WTC11 (cell line): ENCODE data around the gene TCOF1. TPM values are rescaled to one million over a fixed set of nuclear protein-coding genes. Genes with fewer than 3 reads are reported as not detected.

Experiments
- ATAC-seq: fragments of 200-7000 bp; cut with Tn5 transposase; 2 replicates; pipeline ENCODE4 v1.10.0; 2021; ENCODE audit warnings: mild to moderate bottlenecking, moderate library complexity
- CTCF ChIA-PET: fragments of 300-600 bp; sonication (Branson Sonifier 250); formaldehyde crosslinking; loops from one replicate; lab custom pipeline; 2021; ENCODE audit warnings: antibody characterized with exemption; lab: Charles Lee
- POLR2A ChIA-PET: fragments of 350-600 bp; sonication (Branson Sonifier 250); formaldehyde crosslinking; loops from one replicate; lab custom pipeline; 2021; ENCODE audit warnings: antibody characterized with exemption; lab: Charles Lee
- DNase-seq: peaks from one replicate; pipeline ENCODE4 v3.0.0; 2021; ENCODE audit warnings: low spot score
- H3K27ac Mint-ChIP-seq: 2 replicates; pipeline ENCODE4 v1.8.0; 2021; ENCODE audit warnings: mixed read lengths
- H3K27me3 Mint-ChIP-seq: 2 replicates; pipeline ENCODE4 v1.8.0; 2021; ENCODE audit warnings: low read depth, mild to moderate bottlenecking, moderate library complexity, mixed read lengths
- H3K36me3 Mint-ChIP-seq: 2 replicates; pipeline ENCODE4 v1.8.0; 2021; ENCODE audit warnings: mixed read lengths
- H3K4me1 Mint-ChIP-seq: 2 replicates; pipeline ENCODE4 v1.8.0; 2022; ENCODE audit warnings: mixed read lengths
- H3K4me3 Mint-ChIP-seq: 2 replicates; pipeline ENCODE4 v1.8.0; 2021; ENCODE audit warnings: mild to moderate bottlenecking, moderate library complexity, mixed read lengths
- H3K9me3 Mint-ChIP-seq: 2 replicates; pipeline ENCODE4 v1.8.0; 2021; ENCODE audit warnings: mixed read lengths
- AR ChIP-seq: fragments of 250-450 bp; sonication (Bioruptor Pico); IDR thresholded peaks from 2 replicates; pipeline ENCODE4 v1.9.0; 2021; ENCODE audit warnings: mild to moderate bottlenecking
- CBFB ChIP-seq: sonication (generic); formaldehyde crosslinking; IDR thresholded peaks from 2 replicates; pipeline ENCODE4 v1.8.1; 2022; ENCODE audit warnings: mild to moderate bottlenecking, low read depth, missing genetic modification reagents
- CTCF ChIP-seq: fragments of 200-600 bp; IDR thresholded peaks from 2 replicates; pipeline ENCODE4 v1.8.0; 2022; ENCODE audit warnings: antibody characterized with exemption
- ELF4 ChIP-seq: sonication (generic); formaldehyde crosslinking; IDR thresholded peaks from 2 replicates; pipeline ENCODE4 v1.8.1; 2022; ENCODE audit warnings: low read depth, mild to moderate bottlenecking, moderate library complexity, missing genetic modification reagents
- FOXP1 ChIP-seq: sonication (generic); formaldehyde crosslinking; IDR thresholded peaks from 2 replicates; pipeline ENCODE4 v1.8.0; 2022; ENCODE audit warnings: missing genetic modification reagents, mild to moderate bottlenecking, moderate library complexity, borderline replicate concordance
- GABPB1 ChIP-seq: sonication (generic); formaldehyde crosslinking; IDR thresholded peaks from 2 replicates; pipeline ENCODE4 v1.8.1; 2023; ENCODE audit warnings: mild to moderate bottlenecking, missing genetic modification reagents
- HMGA2 ChIP-seq: fragments of 250-450 bp; sonication (Bioruptor Pico); IDR thresholded peaks from 2 replicates; pipeline ENCODE4 v1.4.0; 2021; ENCODE audit warnings: mild to moderate bottlenecking, moderate library complexity
- HMGXB4 ChIP-seq: sonication (generic); formaldehyde crosslinking; IDR thresholded peaks from 2 replicates; pipeline ENCODE4 v1.8.1; 2023; ENCODE audit warnings: mild to moderate bottlenecking, moderate library complexity, missing genetic modification reagents
- MLX ChIP-seq: sonication (generic); formaldehyde crosslinking; IDR thresholded peaks from 2 replicates; pipeline ENCODE4 v1.8.1; 2023; ENCODE audit warnings: mild to moderate bottlenecking, missing genetic modification reagents, moderate library complexity
- NR1H2 ChIP-seq: sonication (generic); formaldehyde crosslinking; IDR thresholded peaks from 2 replicates; pipeline ENCODE4 v1.9.0; 2021; ENCODE audit warnings: mild to moderate bottlenecking, moderate library complexity, missing genetic modification reagents
- NR2C2 ChIP-seq: sonication (generic); formaldehyde crosslinking; IDR thresholded peaks from 2 replicates; pipeline ENCODE4 v1.8.0; 2022; ENCODE audit warnings: mild to moderate bottlenecking, missing genetic modification reagents
- RORB ChIP-seq: fragments of 250-450 bp; sonication (Bioruptor Pico); IDR thresholded peaks from 2 replicates; pipeline ENCODE4 v1.9.0; 2021; ENCODE audit warnings: mild to moderate bottlenecking
- TCF7 ChIP-seq: sonication (generic); formaldehyde crosslinking; IDR thresholded peaks from 2 replicates; pipeline ENCODE4 v1.8.0; 2022; ENCODE audit warnings: mild to moderate bottlenecking, low read depth, missing genetic modification reagents, moderate library complexity
- ZBTB21 ChIP-seq: sonication (generic); formaldehyde crosslinking; IDR thresholded peaks from 2 replicates; pipeline ENCODE4 v1.8.1; 2023; ENCODE audit warnings: mild to moderate bottlenecking, missing genetic modification reagents, borderline replicate concordance
- total RNA-seq: library from RNA; stranded (reverse); gene quantifications from 3 replicates; pipeline ENCODE4 v1.2.3, GENCODE V29; 2021
- TF ChIP-seq, protein P1 (sequence below): sonication (generic); formaldehyde crosslinking; IDR thresholded peaks from 2 replicates; pipeline ENCODE4 v1.8.0; 2023; ENCODE audit warnings: missing genetic modification reagents
- TF ChIP-seq, protein P2 (sequence below): sonication (generic); formaldehyde crosslinking; IDR thresholded peaks from 2 replicates; pipeline ENCODE4 v1.8.0; 2022; ENCODE audit warnings: mild to moderate bottlenecking, missing genetic modification reagents
- TF ChIP-seq, protein P3 (sequence below): fragments of 250-450 bp; sonication (Bioruptor Pico); conservative IDR thresholded peaks from 2 replicates; pipeline ENCODE4 v1.9.0; 2021; ENCODE audit warnings: mild to moderate bottlenecking
- TF ChIP-seq, protein P4 (sequence below): sonication (generic); formaldehyde crosslinking; IDR thresholded peaks from 2 replicates; pipeline ENCODE4 v1.8.0; 2022; ENCODE audit warnings: mild to moderate bottlenecking, missing genetic modification reagents
- TF ChIP-seq, protein P5 (sequence below): sonication (generic); formaldehyde crosslinking; conservative IDR thresholded peaks from 2 replicates; pipeline ENCODE4 v1.8.1; 2022; ENCODE audit warnings: mild to moderate bottlenecking, missing genetic modification reagents
- TF ChIP-seq, protein P6 (sequence below): sonication (generic); formaldehyde crosslinking; IDR thresholded peaks from 2 replicates; pipeline ENCODE4 v1.8.1; 2023; ENCODE audit warnings: mild to moderate bottlenecking, missing genetic modification reagents

The TCOF1 gene
- total RNA-seq, 1 experiment from 2014 or later: 174 TPM

DNA sequence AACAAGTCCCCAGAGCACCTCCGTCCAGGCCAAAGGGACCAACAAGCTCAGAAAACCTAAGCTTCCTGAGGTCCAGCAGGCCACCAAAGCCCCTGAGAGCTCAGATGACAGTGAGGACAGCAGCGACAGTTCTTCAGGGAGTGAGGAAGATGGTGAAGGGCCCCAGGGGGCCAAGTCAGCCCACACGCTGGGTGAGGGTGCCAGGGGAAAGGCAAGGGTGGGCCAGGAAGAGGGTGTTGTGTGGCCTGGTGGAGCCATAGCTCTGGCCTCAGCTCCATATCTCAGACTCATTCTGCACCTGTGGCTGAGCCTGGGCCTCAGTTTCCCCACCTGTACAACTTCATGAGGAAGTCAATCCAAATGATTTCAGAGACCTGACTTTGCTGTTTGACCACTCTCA, 34.5 kb downstream of the TCOF1 start:
- ATAC-seq: no peak
- H3K4me3 Mint-ChIP-seq: no peak overlapping the region
- no peaks in the 10 kb centered on the region for H3K4me1 Mint-ChIP-seq
- TF ChIP-seq MLX (CRISPR knock-in tag) (no peak), FOXP1 (no peak), HMGA2 (CRISPR knock-in tag) (no peak)
- TF ChIP-seq, protein P1, sequence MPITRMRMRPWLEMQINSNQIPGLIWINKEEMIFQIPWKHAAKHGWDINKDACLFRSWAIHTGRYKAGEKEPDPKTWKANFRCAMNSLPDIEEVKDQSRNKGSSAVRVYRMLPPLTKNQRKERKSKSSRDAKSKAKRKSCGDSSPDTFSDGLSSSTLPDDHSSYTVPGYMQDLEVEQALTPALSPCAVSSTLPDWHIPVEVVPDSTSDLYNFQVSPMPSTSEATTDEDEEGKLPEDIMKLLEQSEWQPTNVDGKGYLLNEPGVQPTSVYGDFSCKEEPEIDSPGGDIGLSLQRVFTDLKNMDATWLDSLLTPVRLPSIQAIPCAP (CRISPR knock-in tag): no peak
- TF ChIP-seq, protein P2, sequence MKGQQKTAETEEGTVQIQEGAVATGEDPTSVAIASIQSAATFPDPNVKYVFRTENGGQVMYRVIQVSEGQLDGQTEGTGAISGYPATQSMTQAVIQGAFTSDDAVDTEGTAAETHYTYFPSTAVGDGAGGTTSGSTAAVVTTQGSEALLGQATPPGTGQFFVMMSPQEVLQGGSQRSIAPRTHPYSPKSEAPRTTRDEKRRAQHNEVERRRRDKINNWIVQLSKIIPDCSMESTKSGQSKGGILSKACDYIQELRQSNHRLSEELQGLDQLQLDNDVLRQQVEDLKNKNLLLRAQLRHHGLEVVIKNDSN (CRISPR knock-in tag): no peak
- TF ChIP-seq, protein P3, sequence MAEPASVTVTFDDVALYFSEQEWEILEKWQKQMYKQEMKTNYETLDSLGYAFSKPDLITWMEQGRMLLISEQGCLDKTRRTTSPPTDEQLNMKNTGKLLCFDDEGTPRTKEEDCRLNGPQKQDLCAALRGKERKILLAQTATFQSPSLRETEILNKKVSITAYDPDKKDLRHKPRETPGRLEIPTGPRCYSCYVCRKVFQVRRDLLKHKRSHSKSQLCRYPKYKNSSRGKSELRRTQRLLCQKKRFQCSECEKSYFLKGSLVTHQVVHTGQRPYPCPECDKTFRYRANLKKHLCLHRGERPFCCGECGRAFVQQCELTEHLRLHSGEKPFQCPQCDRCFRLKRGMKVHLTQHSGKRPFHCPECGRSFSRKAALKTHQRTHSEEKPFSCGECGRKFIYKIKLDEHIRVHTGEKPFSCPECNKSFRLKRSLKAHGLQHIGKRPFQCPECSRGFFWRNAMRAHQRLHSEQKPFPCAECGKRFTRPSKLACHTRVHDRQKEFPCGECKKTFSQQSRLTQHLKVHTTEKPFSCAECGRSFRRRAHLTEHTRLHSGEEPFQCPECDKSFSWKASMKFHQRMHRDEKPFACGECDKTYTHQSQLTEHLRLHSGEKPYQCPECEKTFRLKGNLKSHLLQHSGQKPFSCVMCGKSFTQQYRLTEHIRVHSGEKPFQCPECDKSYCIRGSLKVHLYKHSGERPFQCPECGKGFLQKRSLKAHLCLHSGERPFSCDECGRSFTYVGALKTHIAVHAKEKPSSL: no peak
- TF ChIP-seq, all 79 proteins: peak for 0
- H3K27ac Mint-ChIP-seq: no peak overlapping the region
- H3K9me3 Mint-ChIP-seq: no peaks in the 10 kb centered on the region
- ChIA-PET POLR2A (no interaction called here), CTCF (interaction anchor here (1.1 kb wide), 1 partner anchor 47 kb away, joined by 3 read pairs; no protein-coding TSS in a partner anchor)
- no peak for DNase-seq
- H3K27me3 Mint-ChIP-seq: no peaks in the 10 kb centered on the region
- peaks cover 69% of the 10 kb centered on the region for H3K36me3 Mint-ChIP-seq

DNA sequence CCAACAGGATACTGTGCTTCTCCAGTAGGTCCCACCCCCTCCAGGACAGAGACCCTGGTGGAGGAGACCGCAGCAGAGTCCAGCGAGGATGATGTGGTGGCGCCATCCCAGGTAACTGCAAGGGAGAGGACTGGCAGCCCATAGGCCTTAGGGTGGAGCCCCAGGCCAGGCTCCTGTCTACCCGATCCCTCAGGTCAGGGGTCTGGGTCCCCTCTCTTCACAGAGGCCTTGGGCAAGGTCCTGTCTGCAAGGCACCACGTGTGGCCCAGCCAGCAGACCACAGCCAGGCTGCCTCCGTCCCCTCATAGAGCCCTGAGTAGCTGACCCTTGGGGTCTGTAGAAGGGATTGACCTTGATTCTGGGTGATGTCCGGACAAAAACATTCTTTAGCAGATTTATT, 35.2 kb downstream of the TCOF1 start:
- H3K36me3 Mint-ChIP-seq: peaks cover 73% of the 10 kb centered on the region
- ATAC-seq (no peak; the same call in 1 of the 2 replicates), DNase-seq (no peak)
- H3K27ac Mint-ChIP-seq: no peak overlapping the region
- H3K4me1 Mint-ChIP-seq: no peaks in the 10 kb centered on the region
- H3K4me3 Mint-ChIP-seq: no peak overlapping the region
- ChIA-PET CTCF (no interaction called here), POLR2A (no interaction called here)
- TF ChIP-seq HMGXB4 (no peak), NR2C2 (CRISPR knock-in tag) (no peak), ELF4 (CRISPR knock-in tag) (no peak), RORB (CRISPR knock-in tag) (no peak), TCF7 (CRISPR knock-in tag) (no peak), CTCF (no peak), CBFB (no peak), AR (CRISPR knock-in tag) (no peak), GABPB1 (CRISPR knock-in tag) (no peak), NR1H2 (CRISPR knock-in tag) (no peak), ZBTB21 (CRISPR knock-in tag) (no peak)
- TF ChIP-seq, protein P4, sequence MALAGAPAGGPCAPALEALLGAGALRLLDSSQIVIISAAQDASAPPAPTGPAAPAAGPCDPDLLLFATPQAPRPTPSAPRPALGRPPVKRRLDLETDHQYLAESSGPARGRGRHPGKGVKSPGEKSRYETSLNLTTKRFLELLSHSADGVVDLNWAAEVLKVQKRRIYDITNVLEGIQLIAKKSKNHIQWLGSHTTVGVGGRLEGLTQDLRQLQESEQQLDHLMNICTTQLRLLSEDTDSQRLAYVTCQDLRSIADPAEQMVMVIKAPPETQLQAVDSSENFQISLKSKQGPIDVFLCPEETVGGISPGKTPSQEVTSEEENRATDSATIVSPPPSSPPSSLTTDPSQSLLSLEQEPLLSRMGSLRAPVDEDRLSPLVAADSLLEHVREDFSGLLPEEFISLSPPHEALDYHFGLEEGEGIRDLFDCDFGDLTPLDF (CRISPR knock-in tag): no peak
- TF ChIP-seq, protein P5, sequence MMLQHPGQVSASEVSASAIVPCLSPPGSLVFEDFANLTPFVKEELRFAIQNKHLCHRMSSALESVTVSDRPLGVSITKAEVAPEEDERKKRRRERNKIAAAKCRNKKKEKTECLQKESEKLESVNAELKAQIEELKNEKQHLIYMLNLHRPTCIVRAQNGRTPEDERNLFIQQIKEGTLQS (CRISPR knock-in tag): no peak
- TF ChIP-seq, protein P6, sequence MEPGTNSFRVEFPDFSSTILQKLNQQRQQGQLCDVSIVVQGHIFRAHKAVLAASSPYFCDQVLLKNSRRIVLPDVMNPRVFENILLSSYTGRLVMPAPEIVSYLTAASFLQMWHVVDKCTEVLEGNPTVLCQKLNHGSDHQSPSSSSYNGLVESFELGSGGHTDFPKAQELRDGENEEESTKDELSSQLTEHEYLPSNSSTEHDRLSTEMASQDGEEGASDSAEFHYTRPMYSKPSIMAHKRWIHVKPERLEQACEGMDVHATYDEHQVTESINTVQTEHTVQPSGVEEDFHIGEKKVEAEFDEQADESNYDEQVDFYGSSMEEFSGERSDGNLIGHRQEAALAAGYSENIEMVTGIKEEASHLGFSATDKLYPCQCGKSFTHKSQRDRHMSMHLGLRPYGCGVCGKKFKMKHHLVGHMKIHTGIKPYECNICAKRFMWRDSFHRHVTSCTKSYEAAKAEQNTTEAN (CRISPR knock-in tag): no peak
- no peaks in the 10 kb centered on the region for H3K27me3 Mint-ChIP-seq
- H3K9me3 Mint-ChIP-seq: no peaks in the 10 kb centered on the region
